Omental fat pad (tissue), 4 donors: Measurements from ENCODE around the gene NBAS. TPM values are rescaled to one million over a fixed set of nuclear protein-coding genes. Genes with fewer than 3 reads are reported as not detected.

Experiments used
- ATAC-seq: fragments of 150-250 bp; one replicate; pipeline ENCODE4 v1.9.1; 2016; ENCODE audit warnings: mild to moderate bottlenecking, moderate library complexity; ENCODE audit not compliant: low FRiP score
- DNase-seq: peaks from one replicate; pipeline ENCODE4 v3.0.0-alpha.2; 2019; ENCODE audit warnings: low spot score
- total RNA-seq, 4 donors: library from RNA; depleted of rRNA; stranded (reverse); fragments of >200 nt; gene quantifications; one replicate each; pipeline ENCODE4 v1.1.0, GENCODE V29; 2016
- TF ChIP-seq, protein P1 (sequence below), 3 donors: fragments of 450-650 bp; IDR thresholded peaks; one replicate each; pipeline ENCODE4 v1.5.1; 2016 to 2017; ENCODE audit warnings: antibody characterized with exemption in 3 of 3, mild to moderate bottlenecking in 3 of 3, moderate library complexity in 2 of 3

NBAS gene
- total RNA-seq, 4 donors from 2014 or later = 29.4 to 57.7 (median 38.2) TPM

DNA sequence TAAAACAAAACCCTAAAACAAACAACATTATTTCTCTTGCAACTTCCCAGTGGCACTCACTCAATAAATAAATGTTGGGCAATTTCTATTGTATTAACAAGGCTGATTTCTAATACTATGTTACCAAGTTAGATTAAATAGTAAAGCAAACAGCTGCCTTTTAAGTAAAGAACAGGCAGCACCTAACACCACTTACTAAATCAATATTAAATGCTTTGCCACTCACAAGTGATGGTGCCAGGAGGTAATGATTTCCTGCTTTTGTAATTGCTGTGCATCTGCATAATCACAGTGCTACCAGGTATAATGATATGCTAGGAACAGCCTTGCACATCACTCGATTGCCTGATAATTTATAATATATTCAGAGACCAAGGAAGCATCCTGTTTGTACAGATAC is 276.5 kb downstream of the NBAS start:
- DNase-seq = no peak
- TF ChIP-seq, protein P1, sequence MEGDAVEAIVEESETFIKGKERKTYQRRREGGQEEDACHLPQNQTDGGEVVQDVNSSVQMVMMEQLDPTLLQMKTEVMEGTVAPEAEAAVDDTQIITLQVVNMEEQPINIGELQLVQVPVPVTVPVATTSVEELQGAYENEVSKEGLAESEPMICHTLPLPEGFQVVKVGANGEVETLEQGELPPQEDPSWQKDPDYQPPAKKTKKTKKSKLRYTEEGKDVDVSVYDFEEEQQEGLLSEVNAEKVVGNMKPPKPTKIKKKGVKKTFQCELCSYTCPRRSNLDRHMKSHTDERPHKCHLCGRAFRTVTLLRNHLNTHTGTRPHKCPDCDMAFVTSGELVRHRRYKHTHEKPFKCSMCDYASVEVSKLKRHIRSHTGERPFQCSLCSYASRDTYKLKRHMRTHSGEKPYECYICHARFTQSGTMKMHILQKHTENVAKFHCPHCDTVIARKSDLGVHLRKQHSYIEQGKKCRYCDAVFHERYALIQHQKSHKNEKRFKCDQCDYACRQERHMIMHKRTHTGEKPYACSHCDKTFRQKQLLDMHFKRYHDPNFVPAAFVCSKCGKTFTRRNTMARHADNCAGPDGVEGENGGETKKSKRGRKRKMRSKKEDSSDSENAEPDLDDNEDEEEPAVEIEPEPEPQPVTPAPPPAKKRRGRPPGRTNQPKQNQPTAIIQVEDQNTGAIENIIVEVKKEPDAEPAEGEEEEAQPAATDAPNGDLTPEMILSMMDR (IDR thresholded peaks at IDR 0.05) = no peak
- ATAC-seq = no peak

DNA sequence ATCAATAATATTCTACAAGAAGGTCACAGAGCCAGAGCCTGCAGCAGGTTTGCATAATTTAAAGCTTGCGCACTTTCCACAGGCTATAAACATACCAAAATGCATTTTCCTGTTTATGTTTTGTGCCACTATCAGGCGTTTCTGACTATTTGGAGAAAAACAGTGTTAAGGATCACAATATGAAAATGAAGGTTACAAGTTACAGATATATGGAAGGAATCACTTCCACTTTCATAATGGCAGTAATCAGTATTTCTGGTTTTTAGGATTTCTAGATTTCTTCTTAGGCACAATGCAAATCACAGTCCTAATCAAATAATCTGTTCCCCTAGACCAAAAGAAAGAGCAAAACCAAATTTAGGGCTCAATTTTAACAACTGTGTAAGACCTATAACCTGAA is 279.5 kb downstream of the NBAS start:
- no peak for DNase-seq
- no peak for ATAC-seq
- TF ChIP-seq, protein P1 (IDR thresholded peaks at IDR 0.05) = no peak

DNA sequence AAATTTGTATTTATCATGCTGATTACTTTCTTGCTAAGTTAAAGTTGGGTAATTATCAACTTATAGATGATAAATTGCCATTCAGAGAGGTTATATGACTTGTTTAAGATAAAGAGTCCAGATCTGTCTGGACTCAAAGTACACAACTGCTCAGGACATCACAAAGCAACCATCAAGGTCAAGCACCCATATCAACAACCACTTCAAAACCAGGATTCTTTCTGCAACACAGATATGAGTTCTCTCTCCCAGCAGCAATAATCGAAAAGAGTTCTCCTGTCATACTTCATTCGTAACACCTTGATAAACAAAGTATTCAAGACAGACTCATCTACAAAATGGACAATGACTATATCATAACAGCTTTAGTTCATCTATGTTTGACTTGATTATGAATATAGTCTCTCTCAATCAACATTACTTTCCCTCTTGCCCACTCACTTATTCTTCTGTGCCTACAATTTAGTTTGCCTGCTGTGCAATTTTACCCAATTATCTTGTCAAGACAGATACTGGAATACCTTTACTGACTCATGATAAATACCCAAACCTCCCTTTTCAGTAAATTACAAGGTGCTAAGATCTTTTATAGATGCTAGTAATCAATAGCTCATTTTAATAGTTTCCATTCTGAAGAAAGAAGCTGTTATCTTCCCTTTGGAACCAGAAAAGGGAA is 281.8 kb downstream of the NBAS start:
- DNase-seq (no peak), ATAC-seq (no peak)
- TF ChIP-seq, protein P1 (IDR thresholded peaks at IDR 0.05) = no peak

DNA sequence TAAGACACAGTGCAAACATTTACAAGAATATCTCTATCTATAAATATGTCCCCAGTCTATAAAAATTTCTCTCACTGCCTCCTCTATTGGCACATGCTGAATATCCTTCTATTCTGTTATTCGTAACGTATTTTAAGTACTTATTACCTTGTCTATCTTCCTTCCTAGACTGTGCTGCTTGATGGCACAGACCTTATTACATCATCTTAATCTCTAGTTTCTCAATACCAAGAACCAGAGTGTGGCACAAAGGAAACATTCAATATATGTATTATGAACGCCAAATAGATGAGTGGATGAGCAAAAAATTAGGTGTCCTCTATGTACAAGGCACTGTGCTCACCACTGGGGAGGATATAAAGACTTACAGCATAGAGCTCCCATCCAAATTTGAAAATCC is 282.8 kb downstream of the NBAS start:
- ATAC-seq (no peak), DNase-seq (no peak)
- TF ChIP-seq, protein P1 (IDR thresholded peaks at IDR 0.05) = no peak

DNA sequence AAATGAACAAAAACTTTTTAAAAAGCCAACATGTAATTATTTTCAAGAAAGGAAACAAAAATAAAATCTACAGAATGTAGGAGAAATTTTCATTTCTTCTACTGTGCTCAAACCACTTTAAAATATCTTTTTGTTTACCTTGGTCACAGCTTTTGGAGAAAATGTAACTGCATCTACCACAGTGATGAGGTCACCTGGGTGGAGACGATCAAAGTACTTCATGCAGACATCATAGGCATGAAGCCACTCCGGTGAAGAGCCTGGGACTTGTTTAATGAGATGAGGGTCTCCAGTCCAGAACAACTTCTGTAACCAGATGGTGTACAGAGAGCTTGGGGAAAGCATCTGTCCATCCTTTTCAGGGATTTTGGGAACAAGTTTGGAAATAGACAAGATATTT is 285.8 kb downstream of the NBAS start:
- DNase-seq (no peak), ATAC-seq (no peak)
- TF ChIP-seq, protein P1 (IDR thresholded peaks at IDR 0.05) = no peak

DNA sequence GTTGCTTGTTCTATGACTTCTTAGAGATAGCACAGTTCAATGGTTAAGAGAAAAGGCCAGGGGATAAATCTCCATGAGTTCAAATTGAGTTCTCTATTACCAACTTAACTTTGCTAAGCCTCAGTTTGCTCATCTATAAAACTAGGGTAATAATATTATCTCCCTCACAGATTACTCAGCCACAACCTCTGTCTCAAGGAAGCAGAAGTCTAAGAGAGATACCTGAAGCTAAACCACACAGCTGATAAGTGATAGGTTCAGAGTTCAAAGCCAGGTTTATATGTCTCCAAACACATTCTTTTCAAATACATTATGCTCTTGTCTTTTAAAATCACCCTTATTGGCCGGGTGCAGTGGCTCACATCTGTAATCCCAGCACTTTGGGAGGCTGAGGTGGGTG is 287.7 kb downstream of the NBAS start:
- ATAC-seq = no peak
- no peak for DNase-seq
- TF ChIP-seq, protein P1 (IDR thresholded peaks at IDR 0.05) = no peak

DNA sequence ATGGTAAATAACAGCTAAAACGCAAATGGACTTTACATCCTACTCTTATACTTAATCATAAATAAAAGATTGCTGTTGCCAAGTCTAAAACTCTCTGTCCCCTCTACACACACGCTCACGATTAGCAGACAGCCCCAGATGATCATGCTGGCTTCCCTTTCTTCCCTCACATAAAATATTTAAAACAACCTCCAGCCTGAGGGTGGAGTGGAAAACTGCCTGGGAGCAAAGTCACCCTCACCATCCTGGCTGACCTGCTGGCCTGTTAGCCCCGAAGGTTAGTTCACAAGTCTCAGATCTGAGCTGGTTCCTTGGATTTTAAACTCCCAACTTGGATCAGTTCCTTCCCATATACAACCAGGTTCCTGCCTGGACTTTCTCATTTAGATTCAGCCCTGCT is 288.2 kb downstream of the NBAS start:
- no peak for DNase-seq
- no peak for ATAC-seq
- TF ChIP-seq, protein P1 (IDR thresholded peaks at IDR 0.05) = no peak
